Activated T-cell treated with anti-CD3 and anti-CD28 coated beads, Interleukin-2, amount 50 U/mL, for 24 hours (primary cell): ENCODE data around the gene CMBL.
"Not testable (repeated sequence)": the region's sequence is repeated elsewhere in the genome, so short reads cannot be mapped to it uniquely, and the experiment has no call there.

Experiments
- DNase-seq: peaks from one replicate; pipeline ENCODE4 v3.0.0-alpha.2; 2020
- H3K27ac Mint-ChIP-seq: 2 replicates; pipeline ENCODE4 v1.8.0; 2020; ENCODE audit warnings: mild to moderate bottlenecking, mixed read lengths
- H3K27me3 Mint-ChIP-seq: 2 replicates; pipeline ENCODE4 v1.8.0; 2020; ENCODE audit warnings: mixed read lengths
- H3K36me3 Mint-ChIP-seq: 2 replicates; pipeline ENCODE4 v1.8.0; 2020; ENCODE audit warnings: low read depth, mixed read lengths
- H3K4me1 Mint-ChIP-seq: 2 replicates; pipeline ENCODE4 v1.8.0; 2020; ENCODE audit warnings: low read depth, mixed read lengths
- H3K4me3 Mint-ChIP-seq: 2 replicates; pipeline ENCODE4 v1.8.0; 2020; ENCODE audit warnings: mild to moderate bottlenecking, moderate library complexity, mixed read lengths
- H3K9me3 Mint-ChIP-seq: 2 replicates; pipeline ENCODE4 v1.8.0; 2020; ENCODE audit warnings: mixed read lengths

Gene CMBL

GRCh38 chr5:10289353-10289752, 18.3 kb downstream of the CMBL start:
- no peak overlapping the region for H3K4me3 Mint-ChIP-seq
- H3K9me3 Mint-ChIP-seq, result no peaks in the 10 kb centered on the region
- H3K36me3 Mint-ChIP-seq, result no peaks in the 10 kb centered on the region
- no peak for DNase-seq
- H3K27me3 Mint-ChIP-seq, result peaks cover 11% of the 10 kb centered on the region
- H3K4me1 Mint-ChIP-seq, result peaks cover 7% of the 10 kb centered on the region
- H3K27ac Mint-ChIP-seq, result no peak overlapping the region

- Mint-ChIP-seq H3K27ac (no peak overlapping the region), H3K36me3 (no peaks in the 10 kb centered on the region), H3K4me1 (peaks cover 13% of the 10 kb centered on the region), H3K27me3 (peaks cover 11% of the 10 kb centered on the region), H3K9me3 (no peaks in the 10 kb centered on the region), H3K4me3 (no peak overlapping the region)
- DNase-seq, result peak; percentile 53
Measured at GRCh38 chr5:10288592-10289219, 19.0 kb downstream of the CMBL start.

GRCh38 chr5:10286862-10287227, 20.9 kb downstream of the CMBL start:
- no peak overlapping the region for H3K27ac Mint-ChIP-seq
- H3K9me3 Mint-ChIP-seq, result no peaks in the 10 kb centered on the region
- DNase-seq, result no peak
- H3K4me1 Mint-ChIP-seq, result peaks cover 15% of the 10 kb centered on the region
- H3K4me3 Mint-ChIP-seq, result no peak overlapping the region
- H3K27me3 Mint-ChIP-seq, result peaks cover 11% of the 10 kb centered on the region
- no peaks in the 10 kb centered on the region for H3K36me3 Mint-ChIP-seq

DNA sequence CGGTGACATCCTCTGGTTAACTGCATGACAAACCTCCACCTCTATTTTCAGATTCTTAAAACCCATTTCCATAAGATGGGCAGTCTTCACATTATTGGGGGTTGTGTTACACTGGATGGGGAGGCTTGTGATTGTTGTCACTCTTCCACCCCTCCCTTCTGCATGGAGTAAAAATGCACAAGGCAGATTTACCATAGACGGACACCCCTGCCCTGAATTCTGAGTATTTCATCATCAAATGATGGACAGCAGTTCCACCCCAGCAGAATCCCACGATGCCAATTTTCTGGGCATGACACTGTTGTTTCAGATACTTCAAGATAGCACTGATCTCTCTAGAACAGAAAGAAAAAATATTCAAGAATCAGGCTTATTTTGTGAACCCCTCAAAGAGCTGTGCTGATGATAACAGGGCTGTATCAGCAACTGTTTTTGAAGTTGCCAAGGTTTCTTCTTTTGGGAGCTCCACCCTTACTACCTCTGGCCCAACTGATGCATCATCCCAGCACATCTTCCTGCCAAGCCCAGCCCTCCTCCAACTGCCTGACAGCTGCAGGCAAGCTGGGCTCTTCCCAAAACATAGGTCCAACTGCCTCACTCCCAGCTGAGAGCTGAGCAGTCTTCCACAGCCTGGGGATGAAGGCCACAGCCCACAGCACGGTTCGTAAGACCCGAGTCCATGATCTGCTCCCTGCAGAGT, 21.4 kb downstream of the CMBL start:
- peaks cover 11% of the 10 kb centered on the region for H3K27me3 Mint-ChIP-seq
- H3K27ac Mint-ChIP-seq, result no peak overlapping the region
- no peaks in the 10 kb centered on the region for H3K36me3 Mint-ChIP-seq
- H3K4me3 Mint-ChIP-seq, result no peak overlapping the region
- H3K4me1 Mint-ChIP-seq, result peaks cover 15% of the 10 kb centered on the region
- no peak for DNase-seq
- H3K9me3 Mint-ChIP-seq, result no peaks in the 10 kb centered on the region

GRCh38 chr5:10285362-10285761, 22.3 kb downstream of the CMBL start:
- H3K4me1 Mint-ChIP-seq, result peaks cover 15% of the 10 kb centered on the region
- not testable (repeated sequence) for DNase-seq, H3K27me3 Mint-ChIP-seq, H3K27ac Mint-ChIP-seq, H3K4me3 Mint-ChIP-seq, H3K36me3 Mint-ChIP-seq, H3K9me3 Mint-ChIP-seq

GRCh38 chr5:10283927-10284635, 23.6 kb downstream of the CMBL start:
- H3K27ac Mint-ChIP-seq, result no peak overlapping the region
- H3K36me3 Mint-ChIP-seq, result no peaks in the 10 kb centered on the region
- peaks cover 5% of the 10 kb centered on the region for H3K27me3 Mint-ChIP-seq
- peaks cover 15% of the 10 kb centered on the region for H3K4me1 Mint-ChIP-seq
- no peak overlapping the region for H3K4me3 Mint-ChIP-seq
- no peaks in the 10 kb centered on the region for H3K9me3 Mint-ChIP-seq
- DNase-seq, result peak; percentile 88

DNA sequence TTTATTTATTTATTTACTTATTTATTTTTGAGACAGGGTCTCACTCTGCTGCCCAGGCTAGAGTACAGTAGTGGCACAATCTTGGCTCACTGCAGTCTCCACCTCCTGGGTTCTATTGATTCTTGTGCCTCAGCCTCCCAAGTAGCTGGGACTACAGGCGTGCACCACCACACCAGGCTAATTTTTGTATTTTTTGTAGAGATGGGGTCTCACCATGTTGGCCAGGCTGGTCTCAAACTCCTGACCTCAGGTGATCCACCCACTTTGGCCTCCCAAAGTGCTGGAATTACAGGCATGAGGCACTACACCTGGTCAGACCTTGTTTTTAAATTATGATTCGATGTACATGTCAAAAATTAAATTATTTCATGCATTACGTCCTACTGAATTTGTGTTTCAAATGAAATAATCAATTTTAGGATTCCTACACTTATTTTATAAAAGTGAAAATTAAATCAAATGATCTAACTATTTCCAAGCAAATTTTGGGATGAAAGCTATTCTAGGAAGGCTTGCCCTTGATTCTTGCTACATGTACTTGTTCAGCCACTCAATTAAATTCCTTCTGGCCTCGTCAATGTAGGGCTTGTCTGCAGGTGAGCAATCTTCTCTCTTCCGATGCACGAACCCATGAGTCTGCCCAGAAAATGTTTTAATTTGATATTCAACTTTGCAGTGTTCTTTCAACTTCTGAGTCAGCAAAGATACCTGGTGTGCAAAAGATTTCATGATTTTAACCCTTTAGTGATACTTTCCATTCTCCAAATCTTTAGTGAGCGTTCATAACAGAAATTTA, 27.6 kb downstream of the CMBL start:
- peaks cover 18% of the 10 kb centered on the region for H3K4me1 Mint-ChIP-seq
- DNase-seq, result no peak
- H3K36me3 Mint-ChIP-seq, result no peaks in the 10 kb centered on the region
- no peaks in the 10 kb centered on the region for H3K27me3 Mint-ChIP-seq
- no peak overlapping the region for H3K4me3 Mint-ChIP-seq
- no peaks in the 10 kb centered on the region for H3K9me3 Mint-ChIP-seq
- H3K27ac Mint-ChIP-seq, result no peak overlapping the region

GRCh38 chr5:10279328-10279727, 28.4 kb downstream of the CMBL start:
- no peak for DNase-seq
- no peaks in the 10 kb centered on the region for H3K36me3 Mint-ChIP-seq
- H3K4me3 Mint-ChIP-seq, result no peak overlapping the region
- no peaks in the 10 kb centered on the region for H3K27me3 Mint-ChIP-seq
- H3K9me3 Mint-ChIP-seq, result no peaks in the 10 kb centered on the region
- H3K27ac Mint-ChIP-seq, result no peak overlapping the region
- H3K4me1 Mint-ChIP-seq, result peaks cover 21% of the 10 kb centered on the region

DNA sequence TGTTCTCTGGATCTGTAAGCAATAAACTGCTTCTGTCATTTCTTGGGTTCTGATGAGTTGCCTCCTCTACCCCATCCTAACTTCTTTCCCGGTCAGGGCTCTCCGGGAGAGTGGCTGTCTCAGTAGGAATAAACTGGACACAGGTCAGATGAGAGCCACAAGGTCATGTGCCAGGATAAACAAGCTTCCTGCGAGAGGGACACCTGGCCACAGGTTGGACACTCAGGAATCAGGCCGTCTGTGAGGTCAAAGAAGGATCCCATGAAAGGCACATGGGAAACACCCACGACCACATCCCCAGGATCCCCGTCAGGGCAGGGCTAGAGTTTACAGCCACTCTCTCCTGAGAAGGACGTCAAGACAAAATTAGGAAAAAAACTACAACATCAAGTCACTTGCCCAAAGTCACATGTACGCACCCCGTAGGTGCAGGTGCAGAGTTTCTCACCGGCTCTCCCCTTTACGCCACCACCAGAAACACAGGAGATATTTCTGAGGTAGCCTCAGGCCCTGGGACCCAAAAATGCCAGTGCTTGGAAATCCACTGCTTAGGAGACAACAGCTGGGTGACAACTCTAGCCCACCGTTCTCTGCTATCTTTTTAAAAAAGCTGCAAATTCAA, 28.9 kb downstream of the CMBL start:
- no peaks in the 10 kb centered on the region for H3K9me3 Mint-ChIP-seq
- no peak overlapping the region for H3K4me3 Mint-ChIP-seq
- no peak for DNase-seq
- H3K27ac Mint-ChIP-seq, result no peak overlapping the region
- peaks cover 2% of the 10 kb centered on the region for H3K27me3 Mint-ChIP-seq
- H3K4me1 Mint-ChIP-seq, result peaks cover 15% of the 10 kb centered on the region
- H3K36me3 Mint-ChIP-seq, result no peaks in the 10 kb centered on the region

- Mint-ChIP-seq H3K4me3 (no peak overlapping the region), H3K9me3 (no peaks in the 10 kb centered on the region), H3K4me1 (peaks cover 15% of the 10 kb centered on the region), H3K36me3 (no peaks in the 10 kb centered on the region), H3K27me3 (peaks cover 3% of the 10 kb centered on the region), H3K27ac (no peak overlapping the region)
- DNase-seq, result no peak
Measured at GRCh38 chr5:10277773-10278630, 29.7 kb downstream of the CMBL start.

DNA sequence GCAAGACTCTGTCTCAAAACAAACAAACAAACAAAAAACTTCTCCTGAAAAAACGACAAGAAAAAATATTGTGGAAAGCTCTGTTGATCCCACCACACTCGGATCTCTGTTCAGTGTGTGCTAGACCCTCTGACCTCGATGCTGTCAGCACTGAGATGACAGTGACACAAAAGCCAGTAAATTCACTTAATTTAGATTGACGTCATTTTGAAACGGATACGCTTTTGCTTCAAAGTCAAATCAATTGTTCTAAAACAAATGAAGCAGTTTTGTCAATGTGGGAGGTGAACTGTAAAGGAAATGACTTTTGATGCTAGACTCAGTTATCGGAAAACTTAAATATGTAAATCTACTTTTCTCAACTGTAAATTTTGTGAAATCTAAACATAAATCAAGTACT, 31.0 kb downstream of the CMBL start:
- peaks cover 15% of the 10 kb centered on the region for H3K4me1 Mint-ChIP-seq
- no peak overlapping the region for H3K27ac Mint-ChIP-seq
- no peaks in the 10 kb centered on the region for H3K9me3 Mint-ChIP-seq
- DNase-seq, result no peak
- no peak overlapping the region for H3K4me3 Mint-ChIP-seq
- H3K27me3 Mint-ChIP-seq, result peaks cover 3% of the 10 kb centered on the region
- no peaks in the 10 kb centered on the region for H3K36me3 Mint-ChIP-seq

- H3K9me3 Mint-ChIP-seq, result no peaks in the 10 kb centered on the region
- peaks cover 15% of the 10 kb centered on the region for H3K4me1 Mint-ChIP-seq
- H3K4me3 Mint-ChIP-seq, result no peak overlapping the region
- H3K27me3 Mint-ChIP-seq, result peaks cover 5% of the 10 kb centered on the region
- no peak overlapping the region for H3K27ac Mint-ChIP-seq
- no peak for DNase-seq
- no peaks in the 10 kb centered on the region for H3K36me3 Mint-ChIP-seq
Measured at GRCh38 chr5:10275991-10276390, 31.7 kb downstream of the CMBL start.

- no peak for DNase-seq
- H3K27me3 Mint-ChIP-seq, result peaks cover 5% of the 10 kb centered on the region
- H3K27ac Mint-ChIP-seq, result no peak overlapping the region
- no peak overlapping the region for H3K4me3 Mint-ChIP-seq
- H3K36me3 Mint-ChIP-seq, result no peaks in the 10 kb centered on the region
- H3K4me1 Mint-ChIP-seq, result peaks cover 15% of the 10 kb centered on the region
- H3K9me3 Mint-ChIP-seq, result no peaks in the 10 kb centered on the region
Measured at GRCh38 chr5:10275460-10275859, 32.2 kb downstream of the CMBL start.

- H3K27me3 Mint-ChIP-seq, H3K9me3 Mint-ChIP-seq, DNase-seq, H3K27ac Mint-ChIP-seq, H3K4me3 Mint-ChIP-seq, H3K36me3 Mint-ChIP-seq: not testable (repeated sequence)
- peaks cover 15% of the 10 kb centered on the region for H3K4me1 Mint-ChIP-seq
Measured at GRCh38 chr5:10272875-10273209, 34.9 kb downstream of the CMBL start.
